ENCODE results near the gene RAPGEF5. TPM values are rescaled to one million over a fixed set of nuclear protein-coding genes. Genes with fewer than 3 reads are reported as not detected.

The RAPGEF5 gene
- total RNA-seq, 1 donor: 1.5 TPM

- no peak for TF ChIP-seq CTCF (IDR thresholded peaks at IDR 0.05; ENCODE audit: insufficient read depth, low read length)
- H3K4me3 ChIP-seq (ENCODE audit: low read depth, low read length): no peak overlapping the region
- DNase-seq (ENCODE audit: low read depth): no peak
Observed at GRCh38 chr7:22269963-22270362, 87.0 kb downstream of the RAPGEF5 start.

GRCh38 chr7:22268884-22269421 is 88.0 kb downstream of the RAPGEF5 start:
- TF ChIP-seq CTCF (IDR thresholded peaks at IDR 0.05; ENCODE audit: insufficient read depth, low read length): no peak
- no peak for DNase-seq (ENCODE audit: low read depth)
- H3K4me3 ChIP-seq (ENCODE audit: low read depth, low read length): no peak overlapping the region

- TF ChIP-seq CTCF (IDR thresholded peaks at IDR 0.05; ENCODE audit: insufficient read depth, low read length): no peak
- peak; percentile 18 for DNase-seq (ENCODE audit: low read depth)
- no peak overlapping the region for H3K4me3 ChIP-seq (ENCODE audit: low read depth, low read length)
Observed at GRCh38 chr7:22267930-22268615, 88.9 kb downstream of the RAPGEF5 start.

- no peak for DNase-seq (ENCODE audit: low read depth)
- H3K4me3 ChIP-seq (ENCODE audit: low read depth, low read length): no peak overlapping the region
- TF ChIP-seq CTCF (IDR thresholded peaks at IDR 0.05; ENCODE audit: insufficient read depth, low read length): no peak
Observed at GRCh38 chr7:22262538-22262937, 94.4 kb downstream of the RAPGEF5 start.

GRCh38 chr7:22256541-22257096 is 100.3 kb downstream of the RAPGEF5 start:
- H3K4me3 ChIP-seq (ENCODE audit: low read depth, low read length): no peak overlapping the region
- TF ChIP-seq CTCF (IDR thresholded peaks at IDR 0.05; ENCODE audit: insufficient read depth, low read length): peak; percentile 24
- DNase-seq (ENCODE audit: low read depth): peak; percentile 42

- no peak for TF ChIP-seq CTCF (IDR thresholded peaks at IDR 0.05; ENCODE audit: insufficient read depth, low read length)
- H3K4me3 ChIP-seq (ENCODE audit: low read depth, low read length): no peak overlapping the region
- no peak for DNase-seq (ENCODE audit: low read depth)
Observed at GRCh38 chr7:22255834-22256233, 101.1 kb downstream of the RAPGEF5 start.
